ENCODE results near the gene ILF2.
A peak's percentile ranks its signal among the peaks of the same experiment; 100 is the strongest.
"Not testable (repeated sequence)": the region's sequence is repeated elsewhere in the genome, so short reads cannot be mapped to it uniquely, and the experiment has no call there.

Gene ILF2

GRCh38 chr1:153678519-153679336, 7.9 kb upstream of the ILF2 start, which contains the start of gene NPR1:
NPR1 (plus strand) TSS chr1:153678688; CDS start chr1:153679109, 421 bp downstream.
- Histone ChIP-seq H3K27me3 (ENCODE audit: insufficient read depth, low read length) (peaks cover 45% of the 10 kb centered on the region), H3K4me1 (ENCODE audit: insufficient read depth, low read length) (peaks cover 7% of the 10 kb centered on the region; the same call in 1 of the 2 replicates), H3K4me3 (ENCODE audit: low read length) (peak within 1 kb of the TSS; percentile 68), H3K36me3 (ENCODE audit: insufficient read depth, low read depth, low read length) (peaks cover 10% of the 10 kb centered on the region; the same call in 1 of the 2 replicates), H3K9ac (ENCODE audit: low read depth, low read length) (peak within 1 kb of the TSS; percentile 48; the same call in 1 of the 2 replicates), H3K27ac (ENCODE audit: low read length) (no peak within 1 kb of the TSS), H3K9me3 (ENCODE audit: insufficient read depth, low read depth, low read length) (no peaks in the 10 kb centered on the region)

DNA sequence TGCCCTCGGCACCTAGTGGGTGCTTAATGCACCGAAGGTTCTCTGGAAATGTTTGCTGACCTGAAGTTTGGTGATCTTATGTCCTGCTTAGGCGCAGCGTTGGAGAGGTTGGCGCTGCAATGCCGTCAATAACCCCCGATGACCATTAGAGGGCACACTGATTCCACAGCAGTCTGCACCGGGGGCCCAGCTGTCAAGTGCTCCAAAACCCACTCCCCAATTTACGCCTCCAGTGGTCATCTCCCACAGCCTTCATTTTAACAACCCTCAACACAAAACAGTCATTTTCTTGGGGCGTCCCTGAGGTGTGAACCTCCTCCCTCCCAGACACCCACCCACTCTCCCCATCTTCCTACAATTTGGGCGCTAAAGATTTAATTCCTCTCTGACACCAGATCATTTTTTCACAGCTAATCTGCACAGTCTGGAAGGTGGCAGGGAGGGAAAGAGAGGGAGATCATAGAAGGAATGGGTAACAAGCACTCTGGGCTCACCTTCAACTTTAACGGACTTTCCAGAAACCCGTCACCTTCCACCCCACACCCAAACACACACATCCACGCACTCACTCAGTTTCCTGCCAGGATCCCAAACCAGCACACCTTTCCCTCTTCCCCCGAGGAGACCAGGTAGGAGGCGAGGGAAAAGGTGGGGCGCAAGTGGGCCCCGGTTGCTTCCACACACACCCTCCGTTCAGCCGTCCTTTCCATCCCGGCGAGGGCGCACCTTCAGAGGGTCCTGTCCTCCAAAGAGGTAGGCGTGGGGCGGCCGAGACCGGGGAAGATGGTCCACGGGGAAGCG, 7.1 kb upstream of the ILF2 start:
- Histone ChIP-seq H3K27me3 (ENCODE audit: insufficient read depth, low read length) (peaks cover 45% of the 10 kb centered on the region), H3K9ac (ENCODE audit: low read depth, low read length) (no peak overlapping the region), H3K27ac (ENCODE audit: low read length) (no peak overlapping the region), H3K4me3 (ENCODE audit: low read length) (peak overlapping the region; percentile 68), H3K36me3 (ENCODE audit: insufficient read depth, low read depth, low read length) (peaks cover 7% of the 10 kb centered on the region; the same call in 1 of the 2 replicates), H3K9me3 (ENCODE audit: insufficient read depth, low read depth, low read length) (no peaks in the 10 kb centered on the region), H3K4me1 (ENCODE audit: insufficient read depth, low read length) (peaks cover 7% of the 10 kb centered on the region; the same call in 1 of the 2 replicates)

DNA sequence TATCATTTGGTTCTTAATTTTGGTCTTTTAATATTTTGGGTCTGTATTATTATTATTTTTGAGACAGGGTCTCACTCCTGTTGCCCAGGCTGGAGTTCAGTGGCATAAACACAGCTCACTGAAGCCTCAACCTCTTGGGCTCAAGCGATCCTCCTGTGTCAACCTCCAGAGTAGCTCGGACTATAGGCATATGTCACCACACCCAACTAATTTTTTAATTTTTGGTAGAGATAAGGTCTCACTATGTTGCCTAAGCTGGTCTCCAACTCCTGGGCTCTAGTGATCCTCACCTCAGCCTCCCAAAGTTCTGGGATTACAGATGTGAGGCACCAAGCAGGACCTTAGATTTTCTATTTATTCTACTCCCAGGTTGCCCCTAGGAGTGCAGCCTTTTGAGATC, 2.7 kb upstream of the ILF2 start:
- H3K4me1 ChIP-seq (ENCODE audit: insufficient read depth, low read length), result peaks cover 4% of the 10 kb centered on the region
- no peaks in the 10 kb centered on the region for H3K9me3 ChIP-seq (ENCODE audit: insufficient read depth, low read depth, low read length)
- peaks cover 11% of the 10 kb centered on the region for H3K27me3 ChIP-seq (ENCODE audit: insufficient read depth, low read length)
- H3K9ac ChIP-seq (ENCODE audit: low read depth, low read length), result no peak overlapping the region
- no peak overlapping the region for H3K4me3 ChIP-seq (ENCODE audit: low read length)
- peaks cover 16% of the 10 kb centered on the region for H3K36me3 ChIP-seq (ENCODE audit: insufficient read depth, low read depth, low read length)
- no peak overlapping the region for H3K27ac ChIP-seq (ENCODE audit: low read length)

DNA sequence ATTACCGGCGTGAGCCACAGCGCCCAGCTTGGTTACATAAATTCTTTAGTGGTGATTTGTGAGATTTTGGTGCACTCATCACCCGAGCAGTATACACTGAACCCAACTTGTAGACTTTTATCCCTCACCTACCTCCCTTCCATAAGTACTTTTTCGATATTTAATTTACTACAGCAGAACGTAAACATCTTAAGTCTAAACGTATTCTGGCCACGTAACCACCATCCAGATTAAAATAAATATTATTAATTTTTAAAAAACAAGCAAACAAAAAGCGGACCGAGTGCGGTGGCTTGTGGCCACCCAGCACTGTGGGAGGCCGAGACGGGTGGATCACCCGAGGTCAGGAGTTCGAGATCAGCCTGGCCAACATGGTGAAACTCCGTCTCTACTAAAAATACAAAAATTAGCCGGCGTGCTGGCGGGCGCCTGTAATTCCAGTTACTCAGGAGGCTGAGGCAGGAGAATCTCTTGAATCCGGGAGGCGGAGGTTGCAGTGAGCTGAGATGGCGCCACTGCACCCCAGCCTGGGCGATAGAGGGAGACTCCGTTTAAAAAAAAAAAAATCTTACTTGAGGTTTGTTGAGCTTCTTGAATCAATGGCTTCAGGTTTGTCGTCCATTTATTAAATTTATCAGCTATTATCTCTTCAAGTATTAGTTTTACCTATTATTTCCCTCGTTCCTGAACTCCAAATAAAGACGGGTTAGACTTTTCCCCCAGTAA, 998 bp upstream of the ILF2 start:
- Histone ChIP-seq H3K4me3 (ENCODE audit: low read length) (peak overlapping the region; percentile 74), H3K9ac (ENCODE audit: low read depth, low read length) (peak overlapping the region; percentile 82), H3K36me3 (ENCODE audit: insufficient read depth, low read depth, low read length) (peaks cover 33% of the 10 kb centered on the region), H3K27ac (ENCODE audit: low read length) (peak overlapping the region; percentile 8)
- not testable (repeated sequence) for H3K4me1 ChIP-seq (ENCODE audit: insufficient read depth, low read length); H3K9me3 ChIP-seq (ENCODE audit: insufficient read depth, low read depth, low read length); H3K27me3 ChIP-seq (ENCODE audit: insufficient read depth, low read length)

- Histone ChIP-seq H3K4me3 (ENCODE audit: low read length) (peak overlapping the region; percentile 81), H3K9ac (ENCODE audit: low read depth, low read length) (peak overlapping the region; percentile 97), H3K4me1 (ENCODE audit: insufficient read depth, low read length) (peaks cover 4% of the 10 kb centered on the region), H3K27ac (ENCODE audit: low read length) (peak overlapping the region; percentile 80), H3K27me3 (ENCODE audit: insufficient read depth, low read length) (no peaks in the 10 kb centered on the region), H3K9me3 (ENCODE audit: insufficient read depth, low read depth, low read length) (no peaks in the 10 kb centered on the region), H3K36me3 (ENCODE audit: insufficient read depth, low read depth, low read length) (peaks cover 48% of the 10 kb centered on the region)
Observed at GRCh38 chr1:153670257-153670858, 435 bp downstream of the ILF2 start.

DNA sequence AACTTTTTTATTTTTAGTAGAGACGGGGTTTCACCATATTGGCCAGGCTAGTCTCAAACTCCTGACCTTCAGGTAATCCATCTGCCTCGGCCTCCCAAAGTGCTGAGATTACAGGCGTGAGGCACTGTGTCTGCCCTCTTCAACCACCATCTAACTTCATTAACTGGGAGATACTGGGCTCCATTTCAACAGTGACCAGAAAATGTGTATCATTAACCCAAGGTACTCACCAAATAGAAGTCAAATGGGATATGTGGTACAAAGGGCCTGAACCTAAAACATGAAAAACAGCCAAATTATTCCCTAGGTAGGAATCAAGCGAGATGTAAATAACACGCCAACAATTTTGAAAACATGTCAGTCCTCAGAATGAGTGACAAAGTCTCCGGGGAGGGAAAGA, 1.2 kb downstream of the ILF2 start:
- H3K9me3 ChIP-seq (ENCODE audit: insufficient read depth, low read depth, low read length), result no peaks in the 10 kb centered on the region
- H3K36me3 ChIP-seq (ENCODE audit: insufficient read depth, low read depth, low read length), result peaks cover 55% of the 10 kb centered on the region
- peak overlapping the region; percentile 97; the same call in 1 of the 2 replicates for H3K9ac ChIP-seq (ENCODE audit: low read depth, low read length)
- no peak overlapping the region for H3K27ac ChIP-seq (ENCODE audit: low read length)
- peaks cover 4% of the 10 kb centered on the region for H3K4me1 ChIP-seq (ENCODE audit: insufficient read depth, low read length)
- H3K27me3 ChIP-seq (ENCODE audit: insufficient read depth, low read length), result no peaks in the 10 kb centered on the region
- peak overlapping the region; percentile 81 for H3K4me3 ChIP-seq (ENCODE audit: low read length)

DNA sequence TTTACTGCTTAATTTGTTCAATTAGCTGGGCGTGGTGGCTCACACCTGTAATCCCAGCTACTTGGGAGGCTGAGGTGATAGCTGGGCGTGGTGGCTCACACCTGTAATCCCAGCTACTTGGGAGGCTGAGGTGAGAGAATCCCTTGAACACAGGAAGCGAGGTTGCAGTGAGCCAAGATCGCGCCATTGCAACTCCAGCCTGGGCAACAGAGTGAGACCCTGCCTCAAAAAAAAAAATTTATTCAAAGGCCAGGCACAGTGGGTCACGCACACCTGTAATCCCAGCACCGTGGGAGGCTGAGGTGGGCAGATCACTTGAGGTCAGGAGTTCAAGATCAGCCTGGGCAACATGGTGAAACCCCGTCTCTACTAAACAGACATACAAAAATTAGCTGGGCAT, 2.1 kb downstream of the ILF2 start:
- H3K9ac ChIP-seq (ENCODE audit: low read depth, low read length); H3K4me1 ChIP-seq (ENCODE audit: insufficient read depth, low read length); H3K9me3 ChIP-seq (ENCODE audit: insufficient read depth, low read depth, low read length); H3K4me3 ChIP-seq (ENCODE audit: low read length); H3K27ac ChIP-seq (ENCODE audit: low read length); H3K27me3 ChIP-seq (ENCODE audit: insufficient read depth, low read length): not testable (repeated sequence)
- H3K36me3 ChIP-seq (ENCODE audit: insufficient read depth, low read depth, low read length), result peaks cover 64% of the 10 kb centered on the region

DNA sequence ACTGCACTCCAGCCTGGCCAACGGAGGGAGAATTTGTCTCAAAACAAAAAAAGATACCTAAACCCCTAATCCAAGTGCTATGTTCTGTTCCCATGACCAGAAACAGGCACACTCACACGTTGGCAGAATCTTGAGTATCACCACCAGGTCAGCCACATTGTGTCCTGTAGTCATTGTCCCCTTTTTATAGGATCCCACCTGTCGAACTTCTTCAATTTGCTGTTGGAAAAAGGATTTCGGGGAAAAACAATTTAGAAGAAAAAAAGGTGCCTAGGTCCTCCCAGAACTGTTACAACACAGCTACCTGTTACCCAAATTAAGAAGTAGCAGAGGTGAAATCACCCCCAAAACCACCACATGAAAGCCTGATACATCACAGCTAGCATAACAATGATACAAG, 3.4 kb downstream of the ILF2 start:
- Histone ChIP-seq H3K27me3 (ENCODE audit: insufficient read depth, low read length) (no peaks in the 10 kb centered on the region), H3K27ac (ENCODE audit: low read length) (no peak overlapping the region), H3K4me1 (ENCODE audit: insufficient read depth, low read length) (peaks cover 4% of the 10 kb centered on the region), H3K4me3 (ENCODE audit: low read length) (no peak overlapping the region), H3K9ac (ENCODE audit: low read depth, low read length) (no peak overlapping the region), H3K36me3 (ENCODE audit: insufficient read depth, low read depth, low read length) (peaks cover 77% of the 10 kb centered on the region), H3K9me3 (ENCODE audit: insufficient read depth, low read depth, low read length) (no peaks in the 10 kb centered on the region)

GRCh38 chr1:153663211-153663610, 7.6 kb downstream of the ILF2 start:
- Histone ChIP-seq H3K4me1 (ENCODE audit: insufficient read depth, low read length) (peaks cover 4% of the 10 kb centered on the region; the same call in 1 of the 2 replicates), H3K4me3 (ENCODE audit: low read length) (no peak overlapping the region), H3K9ac (ENCODE audit: low read depth, low read length) (no peak overlapping the region), H3K9me3 (ENCODE audit: insufficient read depth, low read depth, low read length) (no peaks in the 10 kb centered on the region), H3K27ac (ENCODE audit: low read length) (no peak overlapping the region), H3K27me3 (ENCODE audit: insufficient read depth, low read length) (no peaks in the 10 kb centered on the region), H3K36me3 (ENCODE audit: insufficient read depth, low read depth, low read length) (peaks cover 77% of the 10 kb centered on the region)

- Histone ChIP-seq H3K27ac (ENCODE audit: low read length) (no peak overlapping the region), H3K36me3 (ENCODE audit: insufficient read depth, low read depth, low read length) (peaks cover 68% of the 10 kb centered on the region), H3K9ac (ENCODE audit: low read depth, low read length) (no peak overlapping the region), H3K9me3 (ENCODE audit: insufficient read depth, low read depth, low read length) (no peaks in the 10 kb centered on the region), H3K4me1 (ENCODE audit: insufficient read depth, low read length) (peaks cover 4% of the 10 kb centered on the region; the same call in 1 of the 2 replicates), H3K4me3 (ENCODE audit: low read length) (no peak overlapping the region), H3K27me3 (ENCODE audit: insufficient read depth, low read length) (no peaks in the 10 kb centered on the region)
Observed at GRCh38 chr1:153662269-153662668, 8.5 kb downstream of the ILF2 start.

DNA sequence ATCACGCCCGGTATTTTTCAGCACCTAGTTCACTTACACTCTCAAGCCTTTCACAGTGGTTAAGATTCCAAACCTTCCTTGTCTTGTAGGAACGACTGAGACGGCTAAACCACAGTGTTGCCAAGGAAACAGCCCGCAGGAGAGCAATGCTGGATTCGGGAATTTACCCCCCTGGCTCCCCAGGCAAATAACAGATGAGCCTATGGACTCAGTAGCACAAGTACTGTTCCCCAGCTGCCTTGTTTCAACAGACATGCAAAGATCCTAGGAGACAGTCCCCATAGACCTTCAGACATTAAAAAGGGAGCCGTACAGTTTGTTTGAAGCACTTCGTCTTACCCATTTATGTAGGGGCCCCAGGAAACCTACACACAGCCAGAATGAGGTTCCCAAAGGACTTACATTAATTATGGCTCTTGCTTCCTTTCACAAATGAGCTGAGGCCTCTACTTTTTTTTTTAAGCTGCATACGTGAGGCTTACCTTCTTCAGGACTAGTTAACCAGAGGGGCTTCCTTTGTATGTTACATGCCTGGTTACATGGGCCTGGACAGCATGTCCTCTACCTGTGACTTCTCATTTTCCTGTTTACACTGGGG, 9.6 kb downstream of the ILF2 start:
- peaks cover 4% of the 10 kb centered on the region; the same call in 1 of the 2 replicates for H3K4me1 ChIP-seq (ENCODE audit: insufficient read depth, low read length)
- H3K9me3 ChIP-seq (ENCODE audit: insufficient read depth, low read depth, low read length), result no peaks in the 10 kb centered on the region
- H3K4me3 ChIP-seq (ENCODE audit: low read length), result no peak overlapping the region
- peaks cover 57% of the 10 kb centered on the region for H3K36me3 ChIP-seq (ENCODE audit: insufficient read depth, low read depth, low read length)
- no peak overlapping the region for H3K9ac ChIP-seq (ENCODE audit: low read depth, low read length)
- H3K27ac ChIP-seq (ENCODE audit: low read length), result no peak overlapping the region
- no peaks in the 10 kb centered on the region for H3K27me3 ChIP-seq (ENCODE audit: insufficient read depth, low read length)
